ENCODE measurements around the gene NDUFB2.
"Not testable (repeated sequence)": the region's sequence is repeated elsewhere in the genome, so short reads cannot be mapped to it uniquely, and the experiment has no call there.

Gene NDUFB2

DNA sequence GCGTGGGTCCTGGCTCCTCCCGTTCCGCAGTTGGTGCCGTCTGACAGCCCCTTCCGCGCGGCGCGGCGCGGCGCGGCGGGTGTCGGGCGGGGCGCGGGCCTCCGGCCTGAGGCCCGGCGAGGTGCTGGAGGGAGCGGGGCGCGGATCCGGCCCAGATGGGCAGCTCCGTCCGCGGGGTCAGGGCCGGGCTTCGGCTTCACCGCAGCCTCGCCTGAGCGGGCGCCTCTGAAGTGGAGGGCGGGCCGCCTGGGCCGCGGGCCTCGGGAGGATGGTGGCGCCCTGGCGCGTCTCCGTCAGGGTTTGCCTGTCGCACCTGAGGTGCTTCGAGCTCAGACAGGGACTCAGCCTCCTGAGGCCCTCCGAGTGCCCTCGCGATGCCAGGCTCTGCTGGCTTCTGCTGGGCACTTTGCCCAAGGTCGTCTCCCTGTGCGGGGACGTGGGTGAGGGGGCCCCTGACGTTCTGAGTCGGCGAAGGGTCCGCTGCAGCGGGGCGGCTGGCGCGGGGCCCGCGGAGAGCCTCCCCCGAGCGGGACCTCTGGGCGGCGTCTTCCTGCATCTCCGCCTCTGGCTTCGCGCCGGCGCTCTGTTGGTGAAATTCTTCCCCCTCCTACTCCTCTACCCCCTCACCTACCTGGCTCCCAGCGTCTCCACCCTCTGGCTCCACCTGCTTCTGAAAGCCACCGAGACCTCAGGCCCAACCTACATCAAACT lies 23.3 kb upstream of the NDUFB2 start:
- DNase-seq: peak; percentile 75 to 80

DNA sequence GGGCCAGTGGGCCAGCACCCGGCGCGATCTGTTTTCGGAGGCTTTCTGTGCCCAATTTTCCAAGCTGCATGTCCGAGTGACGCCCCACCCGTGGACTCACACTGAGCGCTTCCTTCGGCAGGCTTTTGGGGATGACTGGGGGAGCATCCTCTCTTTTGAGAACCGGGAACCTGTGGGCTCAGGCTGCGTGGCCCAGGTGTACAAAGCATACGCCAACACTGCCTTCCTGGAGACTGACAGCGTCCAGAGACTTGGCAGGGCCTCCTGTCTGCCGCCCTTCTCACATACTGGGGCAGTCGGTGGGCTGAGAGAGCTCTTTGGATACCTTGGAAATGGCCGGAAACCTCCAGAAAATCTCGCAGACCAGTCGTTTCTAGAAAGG lies 22.7 kb upstream of the NDUFB2 start:
- DNase-seq: no peak

DNA sequence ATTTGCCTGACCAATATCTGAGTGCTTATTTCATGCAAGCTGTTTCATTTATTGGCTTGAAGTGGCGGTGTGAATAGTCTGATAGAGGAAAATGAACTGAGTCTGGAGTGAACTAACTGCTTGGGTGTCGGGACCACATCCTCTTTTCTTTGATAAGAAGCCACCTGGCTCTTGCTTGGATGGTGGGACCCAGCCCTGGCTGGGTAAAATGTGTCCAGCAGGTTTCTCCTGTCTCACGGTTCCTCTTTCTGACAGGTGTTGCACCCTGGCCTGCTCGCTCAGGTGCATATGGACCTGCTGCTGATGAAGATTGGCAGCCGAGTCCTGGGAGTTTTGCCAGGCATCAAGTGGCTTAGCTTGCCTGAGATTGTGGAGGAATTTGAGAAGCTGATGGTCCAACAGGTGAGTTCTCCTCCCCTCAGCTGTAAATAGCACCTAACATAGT lies 22.1 kb upstream of the NDUFB2 start:
- no peak for DNase-seq

DNA sequence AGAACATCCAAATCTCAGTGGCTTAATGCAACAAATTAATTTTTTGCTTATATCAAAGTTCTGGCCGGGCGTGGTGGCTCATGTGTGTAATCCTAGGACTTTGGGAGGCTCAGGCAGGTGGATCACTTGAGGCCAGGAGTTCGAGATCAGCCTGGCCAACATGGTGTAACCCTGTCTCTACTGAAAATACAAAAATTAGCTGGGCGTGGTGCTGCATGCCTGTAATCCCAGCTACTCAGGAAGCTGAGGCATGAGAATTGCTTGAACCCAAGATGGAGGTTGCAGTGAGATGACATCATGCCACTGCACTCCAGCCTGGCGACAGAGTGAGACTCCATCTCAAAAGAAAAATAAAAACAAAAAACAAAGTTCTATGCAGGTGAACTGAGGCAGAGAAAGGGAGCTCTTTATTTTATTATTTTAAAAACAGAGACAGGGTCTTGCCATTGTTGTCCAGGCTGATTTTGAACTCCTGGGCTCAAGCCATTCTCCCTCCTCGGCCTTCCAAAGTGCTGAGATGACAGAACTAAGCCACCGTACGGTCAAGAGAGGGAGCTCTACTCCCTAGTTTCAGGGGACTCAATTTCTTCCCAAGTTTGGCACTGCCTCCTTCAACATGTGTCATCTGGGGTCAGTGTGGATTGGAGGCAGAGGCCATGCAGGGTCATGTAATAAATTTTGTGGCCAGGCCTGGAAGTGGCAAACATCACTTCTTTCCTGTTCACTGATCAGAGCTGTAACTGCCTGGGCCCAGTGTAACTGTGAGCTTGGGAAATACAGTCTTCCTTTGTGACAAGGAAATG lies 21.4 kb upstream of the NDUFB2 start:
- DNase-seq: no peak

DNA sequence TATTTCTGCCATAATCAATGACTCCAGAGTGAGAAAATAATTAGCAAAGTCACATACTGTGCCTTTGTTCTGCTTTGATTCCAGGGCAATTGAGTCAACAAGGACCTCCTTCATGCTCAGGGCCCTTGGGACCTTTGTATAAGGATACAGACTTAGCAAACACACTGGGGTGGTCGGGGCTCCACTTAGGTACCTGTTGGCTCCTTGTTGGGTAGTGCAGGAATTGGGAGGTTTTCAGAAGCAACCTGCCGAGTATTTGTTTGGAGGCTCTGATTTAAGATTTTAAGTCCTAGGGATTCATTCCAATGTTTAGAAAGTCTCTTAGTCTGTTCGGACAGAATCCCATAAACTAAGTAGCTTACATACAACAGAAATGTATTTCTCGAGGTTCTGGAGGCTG lies 20.8 kb upstream of the NDUFB2 start:
- no peak for DNase-seq

DNA sequence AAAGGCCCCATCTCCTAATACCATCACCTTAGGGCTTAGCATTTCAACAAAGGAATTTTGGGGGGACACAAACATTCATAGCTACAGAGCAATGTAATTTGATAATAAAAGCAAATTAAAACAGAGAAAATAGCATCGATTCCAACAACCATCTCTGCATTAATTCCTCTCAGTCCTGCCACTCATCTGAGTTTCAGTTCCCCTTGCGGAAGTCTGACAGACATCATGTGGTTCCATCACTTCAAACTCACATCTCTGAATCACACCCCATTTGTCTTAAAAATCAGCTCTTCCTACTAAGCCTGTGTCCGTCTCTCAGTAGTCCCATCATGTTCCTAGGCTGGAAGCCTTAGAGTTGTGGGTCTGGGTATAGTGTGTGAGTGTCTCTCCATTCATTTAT lies 20.2 kb upstream of the NDUFB2 start:
- no peak for DNase-seq

DNA sequence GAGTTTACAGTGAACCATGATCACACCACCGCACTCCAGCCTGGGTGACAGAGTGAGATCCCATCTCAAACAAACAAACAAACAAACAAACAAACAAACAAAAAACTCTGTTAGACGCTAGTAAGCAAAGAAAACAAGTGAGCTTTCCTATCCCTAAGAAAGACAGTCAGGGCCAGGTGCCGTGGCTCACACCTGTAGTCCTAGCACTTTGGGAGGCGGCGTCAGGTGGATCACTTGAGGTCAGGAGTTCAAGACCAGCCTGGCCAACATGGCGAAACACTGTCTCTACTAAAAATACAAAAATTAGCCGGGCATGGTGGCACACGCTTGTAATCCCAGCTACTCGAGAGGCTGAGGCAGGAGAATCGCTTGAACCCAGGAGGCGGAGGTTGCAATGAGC lies 19.6 kb upstream of the NDUFB2 start:
- DNase-seq: not testable (repeated sequence)

DNA sequence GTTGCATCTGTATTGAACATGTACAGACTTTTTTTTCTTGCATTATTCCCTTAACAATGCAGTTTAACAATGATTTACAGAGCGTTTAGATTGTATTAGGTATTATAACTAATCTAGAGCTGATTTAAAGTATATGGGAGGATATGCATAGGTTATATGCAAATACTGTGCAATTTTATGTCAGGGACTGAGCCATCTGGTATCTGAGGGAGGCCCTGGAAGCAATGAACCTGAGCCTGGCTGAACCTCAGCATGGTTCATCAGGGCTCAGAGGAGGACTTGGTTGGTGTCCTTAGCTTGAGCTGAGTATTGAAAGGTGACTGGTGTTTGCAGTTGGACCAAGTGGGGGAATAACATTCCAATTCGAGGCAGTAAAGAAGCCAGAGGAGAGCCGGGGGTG lies 19.0 kb upstream of the NDUFB2 start:
- no peak for DNase-seq

DNA sequence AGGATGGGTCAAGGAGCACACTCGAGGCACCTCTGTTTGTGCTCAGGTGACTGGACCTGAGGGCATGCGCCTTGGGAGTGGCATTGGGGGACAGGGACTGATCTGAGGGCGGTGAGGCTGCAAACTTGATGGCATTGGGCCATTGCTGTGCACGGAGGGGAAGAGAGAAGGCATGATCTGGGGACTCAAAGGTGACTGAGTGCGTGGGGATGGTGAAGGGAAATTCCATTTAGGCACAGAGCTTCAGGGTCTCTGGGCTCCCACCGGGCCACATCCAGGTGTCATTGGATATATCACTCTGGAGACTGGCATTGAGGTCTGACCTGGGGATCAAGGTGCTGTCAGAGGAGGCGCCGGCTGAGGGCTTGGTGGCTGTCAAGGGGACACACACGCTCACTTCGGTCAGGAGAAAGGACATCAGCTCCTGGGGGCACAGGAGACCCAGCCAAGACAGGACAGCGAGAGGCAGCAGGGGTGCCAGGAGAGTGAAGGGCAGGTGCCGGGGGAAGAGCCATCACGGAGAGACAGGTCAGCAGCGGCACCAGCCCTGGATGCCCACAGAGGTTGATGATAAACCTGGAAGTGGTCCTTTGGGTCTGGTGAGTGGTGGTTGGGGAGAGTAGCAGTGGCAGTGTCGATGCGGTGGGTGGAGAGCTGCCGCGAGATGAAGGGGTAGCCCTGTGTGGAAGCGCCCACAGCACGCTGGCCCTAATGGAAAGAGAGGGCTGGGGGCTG lies 18.3 kb upstream of the NDUFB2 start:
- peak in 1 of 2 experiments; percentile 9 for DNase-seq

DNA sequence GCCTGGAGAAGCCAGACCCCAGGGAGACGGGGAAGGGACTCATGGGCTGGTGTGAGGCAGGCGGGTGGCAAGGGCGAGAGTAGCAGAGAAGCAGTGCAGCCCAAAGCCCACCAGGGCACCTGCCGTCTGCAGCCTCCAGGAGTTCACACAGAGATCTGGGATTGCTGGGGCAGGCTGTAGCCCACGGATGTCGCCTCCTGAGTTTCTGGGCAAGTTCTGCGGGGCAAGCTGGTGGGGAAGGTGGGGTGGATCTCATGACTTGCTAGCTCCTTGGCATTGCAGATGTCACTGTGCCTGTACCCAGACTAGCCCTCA lies 17.7 kb upstream of the NDUFB2 start:
- peak in 1 of 2 experiments; percentile 9 for DNase-seq

DNA sequence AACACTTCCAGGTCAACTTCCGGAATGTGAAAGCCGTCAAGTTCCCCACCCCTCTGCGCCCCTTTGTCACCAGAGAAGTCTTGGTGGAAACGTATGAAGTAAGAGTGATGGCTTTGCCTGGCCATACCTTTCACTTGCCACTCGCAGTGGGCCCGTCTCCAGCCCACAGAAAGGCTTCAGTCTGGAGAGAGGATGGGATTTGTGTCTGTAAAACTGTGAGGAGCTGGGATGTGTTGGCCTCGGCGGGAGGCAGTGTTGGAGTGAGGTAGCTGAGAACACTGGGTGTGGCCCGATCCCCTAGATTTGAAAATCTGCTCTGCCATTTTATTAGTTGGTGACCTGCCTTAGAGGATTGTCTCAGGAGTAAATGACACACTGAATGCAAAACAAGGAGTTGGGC lies 17.3 kb upstream of the NDUFB2 start:
- DNase-seq: no peak

DNA sequence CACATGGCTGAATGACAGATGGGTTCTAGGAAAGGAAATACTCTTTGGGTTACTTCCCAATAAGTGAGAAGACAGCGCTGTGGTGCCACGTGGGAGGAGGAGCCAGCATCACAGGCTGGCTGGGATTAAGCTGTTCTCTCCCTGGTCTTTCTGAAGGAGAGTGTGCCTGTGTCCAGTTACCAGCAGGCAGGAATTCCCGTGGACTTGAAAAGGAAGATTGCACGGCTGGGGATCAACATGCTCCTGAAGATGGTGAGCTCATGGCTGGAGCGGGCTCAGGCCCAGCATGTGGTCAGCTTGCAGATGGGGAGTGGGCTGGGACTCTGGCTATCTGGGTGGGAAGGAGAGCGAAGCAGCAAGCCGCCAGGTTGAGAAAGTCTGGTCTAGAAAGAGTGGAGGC lies 15.6 kb upstream of the NDUFB2 start:
- no peak for DNase-seq

DNA sequence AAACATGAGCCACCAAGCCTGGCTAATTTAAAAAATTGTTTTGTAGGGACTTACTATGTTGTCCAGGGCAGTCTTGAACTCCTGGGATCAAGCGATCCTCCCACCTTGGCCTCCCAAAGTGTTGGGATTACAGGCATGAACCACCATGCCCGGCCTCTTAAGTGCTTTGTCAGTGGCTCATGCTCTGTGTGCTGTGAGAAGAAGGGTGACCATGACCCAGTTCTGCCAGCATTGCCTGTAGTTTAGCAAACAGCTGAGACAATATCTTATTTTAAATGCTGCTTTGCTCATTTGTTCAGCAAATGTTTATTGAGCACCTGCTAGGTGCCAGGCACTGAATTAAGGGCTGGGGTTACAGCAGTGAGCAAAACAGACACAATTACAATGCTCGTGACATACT lies 14.7 kb upstream of the NDUFB2 start:
- no peak for DNase-seq

DNA sequence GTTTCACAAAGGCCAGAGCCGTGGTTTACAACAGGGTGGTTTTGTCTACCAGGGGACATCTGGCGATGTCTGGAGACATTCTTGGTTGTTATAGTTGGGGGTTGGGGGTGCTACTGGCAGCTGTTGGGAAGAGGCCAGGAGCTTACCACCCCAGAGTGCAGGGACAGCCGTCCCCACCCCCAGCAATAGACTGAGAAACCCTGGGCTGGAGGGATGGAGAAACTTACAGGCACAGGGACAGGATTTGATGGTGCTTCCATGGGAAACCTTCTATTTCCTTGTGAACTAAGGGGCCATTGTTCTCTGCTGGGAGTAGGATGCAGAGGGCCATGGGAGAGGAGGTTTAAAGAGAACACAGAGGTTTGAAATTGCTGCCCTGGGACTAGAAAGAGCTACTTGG lies 12.9 kb upstream of the NDUFB2 start:
- peak in 1 of 2 experiments; percentile 10 for DNase-seq

DNA sequence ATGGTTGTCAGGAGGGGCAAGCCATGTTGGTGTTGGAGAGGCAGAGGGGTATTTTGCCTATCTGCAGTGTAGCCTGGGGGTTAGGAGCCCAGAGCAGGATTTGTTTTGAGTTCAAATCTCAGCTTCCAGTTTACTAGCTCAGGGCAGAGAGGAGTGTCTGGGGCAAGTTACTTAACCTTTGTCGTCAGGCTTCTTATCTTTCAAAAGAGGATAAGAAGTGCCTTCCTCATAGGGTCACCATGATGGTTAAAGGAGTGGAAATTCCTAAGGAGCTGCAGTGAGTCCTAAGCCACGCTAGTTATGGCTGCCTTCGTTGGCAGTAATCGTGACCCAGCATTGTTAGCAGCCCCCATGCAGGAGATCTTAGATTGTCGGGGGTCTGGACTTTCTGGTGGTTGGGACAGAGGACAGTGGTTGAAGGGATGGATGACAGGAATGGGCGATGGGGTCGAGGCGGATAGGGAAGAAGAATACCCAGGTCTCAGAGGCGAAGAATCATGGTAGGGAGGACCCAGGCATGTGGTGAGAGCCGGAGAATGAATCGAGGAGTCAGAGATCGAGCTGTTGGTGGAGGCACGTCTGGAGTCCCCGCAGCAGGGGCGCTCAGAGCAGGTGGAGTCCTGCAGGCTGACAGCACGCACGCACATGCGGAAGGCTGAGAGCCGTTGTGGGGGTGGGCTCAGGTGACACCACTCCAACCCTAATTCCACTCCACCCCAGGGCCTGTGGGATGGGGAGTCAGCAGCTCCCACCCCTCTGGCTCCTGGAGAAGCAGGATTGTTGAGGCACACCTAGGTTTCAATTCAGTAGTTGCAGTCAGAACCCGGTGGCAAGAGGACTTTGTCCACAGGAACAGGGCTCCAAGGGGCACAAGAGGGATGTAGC lies 12.2 kb upstream of the NDUFB2 start:
- peak; percentile 10 to 11 for DNase-seq

DNA sequence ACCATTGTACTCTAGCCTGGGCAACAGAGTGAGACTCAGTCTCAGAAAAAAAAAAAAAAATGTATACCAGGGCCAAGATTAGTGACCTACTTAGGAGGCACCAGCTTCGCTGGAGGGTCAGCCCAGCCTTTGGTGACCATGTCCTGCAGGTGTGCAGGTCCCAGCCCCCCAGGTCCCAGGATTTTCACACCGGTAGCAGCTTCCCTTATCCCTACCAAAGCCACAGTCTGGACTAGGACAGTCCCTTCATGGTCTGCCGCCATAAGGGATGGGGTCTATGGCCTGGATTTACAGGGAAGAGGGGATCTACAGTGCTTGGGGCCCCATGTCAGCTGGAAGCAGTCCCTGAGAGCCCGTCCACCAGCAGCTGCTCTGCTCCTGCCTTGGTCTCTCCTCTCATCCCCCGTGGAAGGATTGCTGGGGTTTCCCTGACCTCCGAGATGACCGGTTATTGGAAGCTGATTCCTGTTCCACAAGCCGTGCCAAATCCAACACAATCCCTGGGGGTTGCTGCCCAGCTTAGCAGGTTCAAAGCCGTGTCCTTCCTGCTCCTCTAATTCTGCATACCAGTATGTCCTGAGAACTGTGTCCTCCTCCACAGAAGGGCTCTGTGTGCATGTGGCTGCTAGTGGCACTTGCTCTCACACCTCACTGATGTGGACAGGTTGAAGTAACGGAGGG lies 11.0 kb upstream of the NDUFB2 start:
- no peak for DNase-seq

DNA sequence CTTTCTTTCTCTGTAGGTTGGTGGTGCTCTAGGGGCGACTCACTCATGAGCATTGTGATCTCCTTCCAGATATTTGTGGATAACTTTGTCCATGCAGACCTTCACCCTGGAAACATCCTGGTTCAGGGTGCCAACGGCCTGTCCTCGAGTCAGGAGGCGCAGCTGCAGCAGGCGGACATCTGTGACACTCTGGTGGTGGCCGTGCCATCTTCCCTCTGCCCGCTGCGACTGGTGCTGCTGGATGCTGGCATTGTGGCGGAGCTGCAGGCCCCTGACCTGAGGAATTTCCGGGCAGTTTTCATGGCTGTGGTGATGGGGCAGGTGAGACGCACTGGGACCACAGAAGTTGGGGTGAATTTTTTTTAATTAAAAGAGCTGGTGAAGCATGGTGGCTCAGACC lies 9.6 kb upstream of the NDUFB2 start:
- no peak for DNase-seq

DNA sequence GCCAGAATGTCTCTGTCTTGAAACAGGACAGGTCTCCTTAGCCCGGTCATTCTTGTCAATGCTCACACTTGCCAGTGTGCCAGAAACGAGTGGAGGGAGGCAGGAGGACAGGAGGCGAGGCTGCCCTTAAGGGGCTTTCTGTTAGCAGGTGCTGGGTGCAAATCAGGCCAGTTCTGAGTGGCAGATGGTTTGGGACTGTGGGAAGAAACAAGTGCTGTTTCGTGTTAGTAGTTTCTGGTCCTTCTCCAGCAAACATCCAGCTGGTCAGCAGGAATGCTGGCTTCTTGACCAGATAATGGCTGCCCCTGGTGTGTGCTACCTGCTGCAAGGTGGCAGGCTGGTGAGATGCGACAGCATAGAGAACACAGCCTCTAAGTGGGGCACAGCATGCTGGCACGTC lies 8.2 kb upstream of the NDUFB2 start:
- DNase-seq: no peak

DNA sequence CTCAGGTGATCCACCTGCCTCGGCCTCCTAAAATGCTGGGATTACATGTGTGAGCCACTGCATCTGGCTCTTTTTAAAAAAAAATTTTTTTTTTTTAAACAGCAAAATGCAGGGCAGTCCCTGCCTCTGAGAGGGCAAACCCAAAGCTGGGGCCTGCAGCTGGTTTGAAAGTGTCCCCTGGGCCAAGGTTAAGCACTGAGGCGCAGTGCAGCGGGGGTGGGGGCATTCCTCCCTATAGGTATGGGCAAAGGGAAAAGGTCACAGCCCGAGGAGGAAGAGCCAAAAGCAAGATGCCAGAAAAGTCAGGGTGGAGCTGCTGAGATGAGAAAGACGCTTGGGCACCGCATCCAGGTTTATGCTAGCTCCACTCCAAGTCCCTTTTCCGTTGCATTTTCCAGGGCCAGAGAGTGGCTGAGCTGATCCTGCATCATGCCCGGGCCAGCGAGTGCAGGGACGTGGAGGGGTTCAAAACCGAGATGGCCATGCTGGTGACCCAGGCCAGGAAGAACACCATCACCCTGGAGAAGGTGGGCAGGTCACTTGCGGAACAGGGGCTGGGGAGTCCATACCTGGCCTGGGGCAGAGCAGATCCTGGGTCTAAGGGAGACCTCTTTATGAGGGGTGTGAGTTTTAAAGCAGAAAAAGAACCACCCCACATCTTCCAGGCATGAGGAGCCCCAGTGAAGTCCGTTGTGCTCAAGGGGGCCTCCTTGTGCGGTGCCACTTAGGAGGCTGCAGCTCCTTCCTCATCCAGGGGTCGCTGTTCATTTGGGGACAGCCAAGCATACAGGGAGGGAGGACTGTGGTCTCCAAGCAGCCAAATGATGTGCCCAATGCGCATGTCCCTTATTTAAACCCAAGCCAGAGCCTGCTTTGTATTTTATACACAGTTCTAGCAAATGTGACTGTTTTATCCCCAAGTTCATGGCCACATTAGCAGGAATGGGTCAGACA lies 7.0 kb upstream of the NDUFB2 start:
- peak in 1 of 2 experiments; percentile 15 for DNase-seq

DNA sequence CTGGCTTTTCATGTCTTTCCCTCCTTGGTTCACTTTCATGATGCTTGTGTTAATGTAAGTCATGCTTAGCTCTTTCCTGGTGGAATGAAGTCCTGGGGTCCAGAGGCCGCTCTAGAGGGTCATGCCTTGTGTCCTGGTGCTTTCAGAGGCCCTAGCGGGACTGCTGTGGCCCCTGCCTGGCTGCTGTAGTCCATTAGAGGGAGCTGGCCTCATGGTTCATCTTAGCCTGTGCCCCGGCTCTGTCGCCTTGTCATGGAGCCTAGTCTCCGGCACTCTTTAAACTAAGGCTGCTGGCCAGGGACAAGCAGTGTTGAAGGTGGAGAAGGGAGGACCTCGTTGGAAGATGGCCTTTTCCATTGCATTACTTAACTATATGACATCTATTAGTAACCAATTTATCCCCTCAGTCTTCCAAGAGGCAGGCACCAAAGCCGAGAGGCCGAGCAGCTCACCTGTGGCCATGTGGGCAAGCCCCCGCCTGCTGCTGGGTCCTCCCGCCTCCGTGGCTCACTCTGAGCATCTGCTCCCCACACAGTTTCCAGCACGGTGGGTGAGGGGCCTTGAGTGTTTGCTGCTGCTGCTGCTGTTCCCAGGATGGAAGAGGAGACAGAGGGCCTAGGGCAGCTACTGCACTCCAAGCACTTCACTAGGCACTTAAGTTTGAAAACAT lies 5.0 kb upstream of the NDUFB2 start:
- DNase-seq: no peak

DNA sequence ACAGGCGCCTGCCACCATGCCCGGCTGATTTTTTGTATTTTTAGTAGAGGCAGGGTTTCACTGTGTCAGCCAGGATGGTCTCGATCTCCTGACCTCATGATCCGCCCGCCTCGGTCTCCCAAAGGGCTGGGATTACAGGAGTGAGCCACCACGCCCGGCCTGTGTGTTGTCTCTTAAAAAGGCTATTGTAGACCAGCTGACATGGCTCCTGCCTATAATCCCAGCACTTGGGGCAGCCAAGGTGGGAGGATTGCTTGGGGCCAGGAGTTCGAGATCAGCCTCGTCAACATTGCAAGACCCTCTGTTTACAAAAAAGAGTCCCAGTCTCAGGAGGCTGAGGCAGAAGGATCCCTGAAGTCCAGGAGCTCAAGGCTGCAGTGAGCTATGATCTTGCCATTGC lies 2.7 kb upstream of the NDUFB2 start:
- DNase-seq: not testable (repeated sequence)

Measured in activated T-cell treated with anti-CD3 and anti-CD28 coated beads, Interleukin-2, amount 50 U/mL, for 48 hours (primary cell).